SK-N-SH (cell line): ENCODE measurements around the gene EML2. TPM values are rescaled to one million over a fixed set of nuclear protein-coding genes. Genes with fewer than 3 reads are reported as not detected.

Experiments
- CTCF ChIA-PET: fragments of 300-600, 350-600 bp; formaldehyde crosslinking; extraction: SDS; loops from one replicate; lab custom pipeline; 2021; lab: Yijun Ruan, JAX
- POLR2A ChIA-PET: fragments of 350-600 bp; sonication (Branson Sonifier 250); formaldehyde crosslinking; extraction: SDS; loops from one replicate; lab custom pipeline; 2020; ENCODE audit warnings: antibody characterized with exemption, inconsistent platforms; lab: Yijun Ruan, JAX
- DNase-seq: peaks from one replicate; pipeline ENCODE4 v3.0.0; 2012
- H2AFZ ChIP-seq: fragments of 200-600 bp; sonication (generic); 2 replicates; pipeline ENCODE4 v1.8.1; 2016; ENCODE audit warnings: antibody characterized with exemption, mild to moderate bottlenecking, low read depth
- H3F3A ChIP-seq: fragments of 200-600 bp; sonication (generic); replicated peaks from 2 replicates; pipeline ENCODE3; 2016; ENCODE audit warnings: antibody characterized with exemption, mild to moderate bottlenecking; ENCODE audit not compliant: insufficient read depth
- H3K27ac ChIP-seq, 2 experiments: fragments of 200-500 bp in 1 of 2; fragments of 200-600 bp in 1 of 2; sonication (Bioruptor generic) in 1 of 2; sonication (generic), shearing (Covaris generic) in 1 of 2; 2 replicates each; pipeline versions ENCODE4 v1.5.1 to v1.6.1; 2014 to 2016; ENCODE audit warnings: low read depth in 2 of 2, inconsistent platforms in 1 of 2, low read length in 1 of 2, mild to moderate bottlenecking in 1 of 2, mixed read lengths in 1 of 2
- H3K27me3 ChIP-seq: fragments of 200-600 bp; sonication (generic), shearing (Covaris generic); 2 replicates; pipeline ENCODE4 v1.6.1; 2016; ENCODE audit warnings: mixed run types; ENCODE audit not compliant: insufficient read depth
- H3K36me3 ChIP-seq, 2 experiments: fragments of 200-500 bp in 1 of 2; fragments of 200-600 bp in 1 of 2; sonication (Bioruptor generic) in 1 of 2; sonication (generic) in 1 of 2; replicated peaks in 1 of 2; 2 replicates each; pipeline versions ENCODE3 to v1.5.1; 2014 to 2016; ENCODE audit warnings: low read length in 1 of 2, mild to moderate bottlenecking in 1 of 2; ENCODE audit not compliant: insufficient read depth in 2 of 2, control insufficient read depth in 1 of 2
- H3K4me1 ChIP-seq, 2 experiments: fragments of 200-500 bp in 1 of 2; fragments of 200-600 bp in 1 of 2; sonication (Bioruptor generic) in 1 of 2; sonication (generic), shearing (Covaris generic) in 1 of 2; 2 replicates each; pipeline versions ENCODE4 v1.5.1 to v1.6.1; 2014 to 2016; ENCODE audit warnings: low read depth in 1 of 2, low read length in 1 of 2, mixed run types in 1 of 2; ENCODE audit not compliant: insufficient read depth in 2 of 2, control insufficient read depth in 1 of 2
- H3K4me2 ChIP-seq: fragments of 200-600 bp; sonication (generic), shearing (Covaris generic); 2 replicates; pipeline ENCODE4 v1.6.1; 2017; ENCODE audit warnings: mixed run types
- H3K4me3 ChIP-seq, 2 experiments: fragments of 200-500 bp in 1 of 2; fragments of 200-600 bp in 1 of 2; sonication (Bioruptor generic) in 1 of 2; sonication (generic), shearing (Covaris generic) in 1 of 2; 2 replicates each; pipeline versions ENCODE4 v1.5.1 to v1.8.1; 2014 to 2016; ENCODE audit warnings: low read depth in 2 of 2, inconsistent platforms in 1 of 2, low read length in 1 of 2, mild to moderate bottlenecking in 1 of 2, mixed read lengths in 1 of 2, moderate library complexity in 1 of 2
- H3K79me2 ChIP-seq: fragments of 200-600 bp; sonication (generic); 2 replicates; pipeline ENCODE4 v1.8.1; 2017; ENCODE audit warnings: mild to moderate bottlenecking; ENCODE audit not compliant: insufficient read depth
- H3K9ac ChIP-seq: fragments of 200-600 bp; sonication (generic); 2 replicates; pipeline ENCODE4 v1.6.1; 2017; ENCODE audit warnings: mixed run types
- H3K9me2 ChIP-seq: fragments of 200-600 bp; sonication (generic); 2 replicates; pipeline ENCODE4 v1.6.1; 2017; ENCODE audit warnings: mixed run types
- H3K9me3 ChIP-seq: fragments of 200-600 bp; sonication (generic); 2 replicates; pipeline ENCODE4 v1.6.1; 2017; ENCODE audit warnings: mixed run types, mild to moderate bottlenecking, moderate library complexity
- H4K20me1 ChIP-seq: fragments of 200-600 bp; sonication (generic); 2 replicates; pipeline ENCODE4 v1.6.1; 2017; ENCODE audit warnings: mild to moderate bottlenecking, mixed run types; ENCODE audit not compliant: insufficient read depth
- CHD2 ChIP-seq: fragments of 150-350 bp; IDR thresholded peaks from 2 replicates; pipeline ENCODE4 v1.6.1; 2018; ENCODE audit warnings: low read length; ENCODE audit not compliant: partially characterized antibody
- GATA2 ChIP-seq: sonication (generic); formaldehyde crosslinking; IDR thresholded peaks from 2 replicates; pipeline ENCODE4 v1.5.0; 2020; ENCODE audit warnings: mild to moderate bottlenecking, missing genetic modification reagents
- MAX ChIP-seq: IDR thresholded peaks from 2 replicates; pipeline ENCODE4 v1.4.0; 2012; ENCODE audit warnings: low read depth
- MEF2A ChIP-seq: IDR thresholded peaks from 2 replicates; pipeline ENCODE4 v1.4.0; 2012; ENCODE audit warnings: low read depth, borderline replicate concordance
- NFIC ChIP-seq: IDR thresholded peaks from 2 replicates; pipeline ENCODE4 v1.4.0; 2012; ENCODE audit warnings: borderline replicate concordance
- NRF1 ChIP-seq: IDR thresholded peaks from 2 replicates; pipeline ENCODE4 v1.6.1; 2012; ENCODE audit warnings: low read depth, mild to moderate bottlenecking, low read length
- PBX3 ChIP-seq: IDR thresholded peaks from 2 replicates; pipeline ENCODE4; 2012
- POLR2AphosphoS5 ChIP-seq: IDR thresholded peaks from 2 replicates; pipeline ENCODE4 v1.6.1; 2012; ENCODE audit warnings: low read depth, low read length
- RCOR1 ChIP-seq: fragments of 150-350 bp; IDR thresholded peaks from 2 replicates; pipeline ENCODE4 v1.6.1; 2017; ENCODE audit warnings: antibody characterized with exemption, low read length
- REST ChIP-seq: IDR thresholded peaks from 2 replicates; pipeline ENCODE4 v1.6.1; 2012; ENCODE audit warnings: mild to moderate bottlenecking, low read depth, low read length, moderate library complexity
- TAF1 ChIP-seq: IDR thresholded peaks from 2 replicates; pipeline ENCODE4 v1.6.1; 2012; ENCODE audit warnings: low read depth, mild to moderate bottlenecking, low read length, moderate library complexity, borderline replicate concordance
- TCF12 ChIP-seq: IDR thresholded peaks from 2 replicates; pipeline ENCODE4 v1.4.0; 2012
- USF2 ChIP-seq: fragments of 150-350 bp; IDR thresholded peaks from 2 replicates; pipeline ENCODE4 v1.6.1; 2017; ENCODE audit warnings: antibody characterized with exemption, low read length, low read depth, borderline replicate concordance
- ZBTB33 ChIP-seq: IDR thresholded peaks from 2 replicates; pipeline ENCODE4 v1.4.0; 2012; ENCODE audit warnings: low read depth, borderline replicate concordance
- WGBS: methylation state at CpG from one replicate; pipeline ENCODE4 v1.1.6; 2017; ENCODE audit warnings: low lambda C conversion rate; 5-methylcytosine and 5-hydroxymethylcytosine counted together
- polyA plus RNA-seq, 3 experiments: library from polyadenylated mRNA; depleted of rRNA; stranded (reverse); fragments of >200 nt; gene quantifications; 2 replicates each; pipeline ENCODE4 v1.2.3, GENCODE V29; 2012

The EML2 gene
- polyA plus RNA-seq, 1 of the 3 experiments (the other 2 are of a cell fraction) = 12.4 TPM

GRCh38 chr19:45664575-45664974 lies 25.4 kb upstream of the EML2 start (continued):
- TF ChIP-seq REST = no peak
- TF ChIP-seq TAF1 = no peak
- no peak for TF ChIP-seq MEF2A
- TF ChIP-seq TCF12 = no peak
- no peak for TF ChIP-seq USF2

GRCh38 chr19:45663800-45664199 lies 24.6 kb upstream of the EML2 start:
- no peaks in the 10 kb centered on the region for H3K79me2 ChIP-seq
- DNase-seq = no peak
- no peaks in the 10 kb centered on the region for H3K36me3 ChIP-seq
- H3K27ac ChIP-seq = no peak overlapping the region
- H4K20me1 ChIP-seq = no peaks in the 10 kb centered on the region
- no peaks in the 10 kb centered on the region for H3K9me2 ChIP-seq
- H2AFZ ChIP-seq = no peak overlapping the region
- POLR2A ChIA-PET = no interaction called here
- no peak overlapping the region for H3K4me2 ChIP-seq
- H3K9me3 ChIP-seq = no peaks in the 10 kb centered on the region
- 77% methylated on average over 1 of the region's 1 CpG for WGBS
- TF ChIP-seq RCOR1 (no peak), MEF2A (no peak), TCF12 (no peak), POLR2AphosphoS5 (no peak), NRF1 (no peak), ZBTB33 (no peak), MAX (no peak), NFIC (no peak), GATA2 (CRISPR knock-in tag) (no peak), CHD2 (no peak), TAF1 (no peak), PBX3 (no peak)
- CTCF ChIA-PET = no interaction called here
- H3K4me1 ChIP-seq = peaks cover 0 to 8% of the 10 kb centered on the region in 2 experiments; a peak in 1 of 4 replicates
- no peaks in the 10 kb centered on the region for H3K27me3 ChIP-seq
- no peak overlapping the region for H3K9ac ChIP-seq
- H3K4me3 ChIP-seq = no peak overlapping the region
- no peaks in the 10 kb centered on the region for H3F3A ChIP-seq
